ENCODE data around the gene FOXR1.

The FOXR1 gene, protein sequence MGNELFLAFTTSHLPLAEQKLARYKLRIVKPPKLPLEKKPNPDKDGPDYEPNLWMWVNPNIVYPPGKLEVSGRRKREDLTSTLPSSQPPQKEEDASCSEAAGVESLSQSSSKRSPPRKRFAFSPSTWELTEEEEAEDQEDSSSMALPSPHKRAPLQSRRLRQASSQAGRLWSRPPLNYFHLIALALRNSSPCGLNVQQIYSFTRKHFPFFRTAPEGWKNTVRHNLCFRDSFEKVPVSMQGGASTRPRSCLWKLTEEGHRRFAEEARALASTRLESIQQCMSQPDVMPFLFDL

DNA sequence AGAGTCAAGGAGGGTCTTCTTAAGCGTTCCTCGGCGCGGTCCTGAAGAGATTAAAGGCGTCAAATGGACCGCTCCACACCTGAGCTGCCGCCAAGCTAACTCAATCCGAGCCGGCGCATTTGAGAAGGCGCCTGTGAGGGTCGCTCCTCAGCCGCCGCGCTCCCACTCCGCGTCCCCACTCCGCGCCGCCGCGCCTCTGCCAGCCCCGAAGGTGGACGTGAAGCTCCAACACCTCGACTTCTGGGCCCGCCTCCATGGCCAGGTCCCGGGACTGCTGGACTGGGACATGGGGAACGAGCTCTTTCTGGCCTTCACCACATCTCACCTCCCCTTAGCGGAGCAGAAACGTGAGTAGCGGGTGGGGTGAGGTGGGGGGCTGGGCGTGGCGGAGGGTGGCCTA is at the start of gene FOXR1:
Gene FOXR1 (plus strand): TSS at position 116 of the 400 bp plus-strand sequence. CDS start 171 bp downstream, at position 287.
- no peak for DNase-seq (ENCODE audit: low read depth, low spot score)

GRCh38 chr11:118921929-118922744 is 49.4 kb upstream of the FOXR1 start:
- no peak for DNase-seq (ENCODE audit: low read depth, low spot score)

GRCh38 chr11:118922745-118923627 is 48.6 kb upstream of the FOXR1 start:
- no peak for DNase-seq (ENCODE audit: low read depth, low spot score)

DNA sequence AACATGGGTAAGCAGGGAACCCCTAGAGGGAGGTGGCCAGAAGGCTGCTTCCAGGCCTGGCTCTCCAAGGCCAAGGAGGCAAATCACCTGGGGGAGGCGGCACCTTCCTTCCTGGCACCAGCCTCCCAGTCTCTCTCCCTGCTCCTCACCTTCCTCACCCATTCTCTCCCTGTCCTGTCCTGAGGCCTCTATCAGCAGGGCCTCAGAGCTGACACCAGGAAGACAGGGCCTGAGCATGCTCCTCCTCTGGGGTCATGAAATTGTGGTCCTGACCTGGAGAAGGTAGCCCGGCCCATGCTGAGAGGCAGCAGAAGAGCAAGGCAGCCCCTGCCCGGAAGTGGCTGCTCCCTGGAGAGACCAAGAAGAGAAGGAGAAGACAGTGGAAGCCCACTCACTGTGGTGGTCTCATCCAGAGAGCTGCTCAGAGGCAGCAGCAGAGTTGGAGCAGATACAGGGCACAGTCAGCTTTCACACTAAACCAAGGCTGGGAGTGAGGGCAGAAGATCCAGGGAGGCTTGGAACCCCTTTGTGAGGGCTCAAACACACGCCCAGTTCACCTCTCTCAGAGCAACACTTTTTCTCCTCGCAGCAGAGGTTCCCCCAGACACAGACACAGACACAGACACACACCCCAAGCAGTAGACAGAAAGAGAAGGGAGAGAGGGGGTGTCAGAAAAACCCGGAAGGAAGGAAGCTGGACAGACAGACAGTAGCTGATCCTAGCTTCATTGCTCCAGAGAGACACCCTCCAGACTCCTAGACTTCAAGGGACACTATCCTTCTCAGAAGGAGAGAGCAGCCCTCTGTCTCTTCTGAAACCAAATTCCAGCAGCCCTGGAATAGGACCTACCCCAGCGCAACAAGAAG is 47.6 kb upstream of the FOXR1 start:
- DNase-seq (ENCODE audit: low read depth, low spot score): no peak

DNA sequence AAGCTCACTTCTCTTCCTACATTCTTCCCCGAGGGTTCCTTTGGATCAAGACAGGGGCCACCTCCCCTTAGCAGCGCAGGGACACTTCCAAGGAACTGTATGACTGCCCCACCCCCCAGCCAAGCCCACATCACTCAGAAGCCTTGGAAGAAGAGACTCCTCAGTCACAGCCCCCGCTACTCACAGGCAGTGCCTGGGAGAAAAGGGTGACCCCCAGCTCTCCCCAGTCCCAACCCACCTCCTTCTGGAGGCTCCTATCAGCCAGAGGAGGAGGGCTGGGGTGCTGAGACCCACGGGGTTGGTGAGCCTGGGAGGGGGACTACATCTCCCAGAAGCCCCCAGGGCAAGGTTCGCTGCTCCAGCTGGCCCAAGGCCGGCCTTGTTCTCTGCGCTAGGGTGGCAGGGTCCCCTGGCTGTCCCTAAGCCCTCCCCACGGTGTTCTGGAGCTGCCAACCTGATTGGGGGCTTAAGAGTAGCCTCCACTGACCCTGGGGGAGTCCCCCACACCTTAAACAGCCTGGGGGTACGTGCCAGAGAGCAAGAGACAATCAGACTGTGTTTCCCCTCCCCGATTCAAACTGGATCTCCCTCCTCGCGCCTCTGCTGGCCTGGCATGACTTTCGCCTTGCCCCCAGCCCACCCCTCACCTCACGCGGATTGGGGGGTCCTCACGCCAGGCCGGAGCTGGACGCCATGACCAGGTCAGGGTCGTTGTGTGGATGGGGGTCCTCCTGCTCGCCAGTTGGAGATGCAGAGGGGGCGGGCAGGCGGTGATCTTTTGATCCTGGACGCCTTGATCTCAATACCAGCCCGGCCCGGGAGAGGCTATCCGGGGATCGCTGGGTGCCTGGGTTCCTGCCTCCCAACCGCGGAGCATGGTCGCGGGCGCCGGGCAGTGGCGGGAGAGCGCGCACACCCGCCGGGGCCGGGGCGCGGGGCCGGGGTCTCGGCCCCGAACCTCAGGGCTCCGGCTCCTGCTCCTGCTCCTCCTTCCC is 46.7 kb upstream of the FOXR1 start:
- no peak for DNase-seq (ENCODE audit: low read depth, low spot score)

DNA sequence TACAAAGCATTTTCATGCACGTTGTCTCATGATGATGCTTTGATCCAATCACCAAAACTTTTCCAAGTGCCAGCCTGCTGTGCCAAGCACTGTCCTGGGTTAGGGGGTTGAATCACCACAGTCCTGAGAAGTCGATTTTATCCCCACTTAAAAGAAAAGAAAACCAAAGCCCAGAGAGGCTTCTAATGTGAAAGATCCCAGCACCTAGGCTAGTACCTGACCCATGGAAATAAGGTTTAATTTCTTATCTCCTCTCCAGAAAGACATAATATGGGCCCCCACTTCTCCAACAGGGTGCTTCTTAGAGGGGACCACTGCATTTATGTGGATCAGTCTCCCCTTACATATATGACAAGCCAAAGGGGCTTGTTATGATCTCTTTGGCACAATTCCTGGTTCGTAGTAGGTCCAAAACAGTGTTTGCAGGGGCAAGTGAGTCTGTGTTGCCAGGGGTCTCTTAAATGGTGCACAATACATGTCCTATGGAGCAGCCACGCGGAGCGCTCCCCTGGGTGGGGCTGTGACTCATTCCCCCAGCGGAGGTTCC is 43.9 kb upstream of the FOXR1 start:
- no peak for DNase-seq (ENCODE audit: low read depth, low spot score)

GRCh38 chr11:118928101-118928869 is 43.3 kb upstream of the FOXR1 start:
- peak; percentile 91 for DNase-seq (ENCODE audit: low read depth, low spot score)

GRCh38 chr11:118928870-118929500 is 42.6 kb upstream of the FOXR1 start:
- DNase-seq (ENCODE audit: low read depth, low spot score): no peak

DNA sequence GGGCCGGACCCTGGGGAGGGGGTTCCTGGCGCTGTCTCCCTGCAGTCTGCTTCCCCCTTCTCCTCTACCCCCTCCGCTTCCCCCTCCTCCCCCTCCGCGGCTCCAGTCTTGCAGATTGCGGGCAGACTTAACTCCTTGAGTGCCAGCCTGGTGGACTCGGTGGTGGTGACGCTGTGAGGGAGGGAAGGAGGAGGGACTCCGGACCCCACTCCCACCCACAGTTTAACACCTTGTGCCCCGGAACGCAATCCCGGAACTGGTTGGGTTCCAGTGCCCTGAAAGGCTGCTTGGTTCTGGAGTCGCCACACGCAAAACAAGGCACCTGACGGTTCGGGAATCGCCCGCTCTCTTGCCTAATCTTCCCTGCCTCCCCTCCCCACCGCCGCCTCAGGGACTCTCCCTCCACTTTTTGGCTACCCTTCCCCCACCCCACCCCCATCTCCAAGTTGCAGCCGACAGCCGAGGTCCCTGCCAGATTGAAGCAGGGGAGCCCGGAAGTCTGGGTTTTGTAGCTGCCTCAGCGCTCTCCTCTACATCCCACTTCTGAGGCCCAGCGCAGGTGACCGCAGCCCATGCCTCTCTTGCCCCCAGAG is 42.0 kb upstream of the FOXR1 start:
- DNase-seq (ENCODE audit: low read depth, low spot score): peak; percentile 55

DNA sequence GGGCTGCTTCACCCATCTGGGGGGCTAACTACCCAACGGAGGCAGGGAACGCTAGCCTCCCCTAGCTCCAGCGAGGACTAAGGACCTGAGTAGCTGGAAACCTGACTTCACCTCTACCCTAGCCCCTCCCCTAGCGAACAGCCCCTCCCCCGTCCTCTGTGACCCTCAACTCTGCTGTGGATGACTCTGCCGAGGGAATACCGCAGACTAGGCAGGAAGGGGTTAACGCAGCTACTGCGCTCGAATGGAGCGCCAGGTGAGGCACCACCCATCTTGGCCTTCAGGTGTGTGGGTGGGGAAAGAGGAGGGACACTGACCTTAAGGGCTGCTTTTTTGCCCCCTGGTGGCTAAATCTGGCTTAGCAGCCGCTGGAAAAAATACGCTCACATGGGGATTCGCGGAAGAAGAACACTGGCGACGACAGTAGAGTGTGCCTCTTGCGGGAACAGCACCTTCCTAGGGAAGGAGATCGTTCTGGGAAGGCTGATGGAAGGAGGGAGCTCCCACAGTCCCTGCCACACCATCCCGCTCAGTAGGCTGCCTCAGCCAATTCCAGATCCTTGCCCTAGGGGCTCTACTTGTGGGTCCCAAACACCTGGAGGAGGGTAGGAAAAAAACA is 41.4 kb upstream of the FOXR1 start:
- peak; percentile 78 for DNase-seq (ENCODE audit: low read depth, low spot score)

DNA sequence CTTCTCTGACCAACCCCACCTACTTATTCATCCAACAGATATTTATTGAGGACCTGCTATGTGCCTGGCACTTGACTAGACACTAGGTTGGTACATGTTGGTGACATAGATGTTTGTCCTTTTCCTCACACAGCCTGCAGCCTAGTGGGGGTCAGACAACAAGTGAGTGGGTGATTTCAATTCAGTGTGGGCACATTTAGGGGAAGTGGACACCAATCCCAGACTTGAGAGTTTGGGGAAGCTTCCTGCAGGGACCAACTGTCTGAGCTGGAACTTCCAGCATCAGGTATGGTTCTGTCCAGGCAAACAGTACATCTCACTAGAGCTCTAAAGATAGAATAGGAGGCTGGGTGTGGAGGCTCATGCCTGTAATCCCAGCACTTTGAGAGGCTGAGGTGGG is 40.0 kb upstream of the FOXR1 start:
- no peak for DNase-seq (ENCODE audit: low read depth, low spot score)

GRCh38 chr11:118933486-118933885 is 38.1 kb upstream of the FOXR1 start:
- DNase-seq (ENCODE audit: low read depth, low spot score): no peak

GRCh38 chr11:118935376-118935775 is 36.2 kb upstream of the FOXR1 start:
- no peak for DNase-seq (ENCODE audit: low read depth, low spot score)

DNA sequence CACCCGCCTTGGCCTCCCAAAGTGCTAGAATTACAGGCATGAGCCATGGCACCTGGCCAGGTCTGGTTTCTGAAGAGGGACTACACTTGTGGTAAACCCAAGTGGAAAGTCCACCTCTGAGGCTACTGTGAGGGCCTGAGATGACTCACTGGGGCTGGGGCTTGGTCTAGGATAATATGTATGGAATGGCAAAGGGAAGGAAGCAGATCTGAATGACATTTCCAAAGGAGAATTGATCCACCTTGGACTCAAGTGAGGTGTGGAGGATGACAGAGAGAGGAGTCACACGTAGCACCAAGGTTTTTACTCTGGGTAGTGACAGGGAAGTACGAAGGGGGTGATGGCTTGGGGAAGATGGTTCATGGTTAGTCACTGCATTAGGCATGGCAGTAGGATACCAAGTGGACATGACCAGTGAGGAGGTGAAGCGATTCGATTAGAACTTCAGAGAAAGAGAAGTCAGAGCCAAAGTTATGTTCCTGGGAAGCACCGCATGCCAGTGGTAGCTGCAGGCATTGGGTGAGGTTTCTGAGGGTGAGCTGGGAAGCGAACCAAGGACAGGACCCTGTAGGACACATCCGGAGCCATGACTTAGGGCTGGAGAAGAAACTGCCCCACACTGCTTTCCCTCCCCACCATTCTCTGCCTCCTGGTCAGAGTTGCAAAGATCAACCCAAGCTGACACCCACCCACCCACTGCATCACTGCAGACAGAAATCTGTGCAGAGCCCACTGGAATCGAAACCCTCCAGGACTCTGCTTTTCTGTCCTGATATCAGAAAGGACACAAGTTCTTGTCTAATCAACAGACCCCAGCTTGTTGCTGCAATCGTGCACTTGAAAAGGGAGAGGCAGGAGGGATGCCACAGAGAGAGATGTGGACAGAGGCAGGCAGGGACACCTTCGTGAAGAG is 32.8 kb upstream of the FOXR1 start:
- no peak for DNase-seq (ENCODE audit: low read depth, low spot score)

GRCh38 chr11:118939404-118939915 is 32.1 kb upstream of the FOXR1 start:
- DNase-seq (ENCODE audit: low read depth, low spot score): no peak

- no peak for DNase-seq (ENCODE audit: low read depth, low spot score)
These were observed 31.5 kb upstream of the FOXR1 start for GRCh38 chr11:118939953-118940598.
